ENCODE data around the gene TRPC4AP. TPM values are rescaled to one million over a fixed set of nuclear protein-coding genes. Genes with fewer than 3 reads are reported as not detected.

The TRPC4AP gene
- total RNA-seq, 2 experiments from 2014 or later: 48.2 to 49.1 TPM

DNA sequence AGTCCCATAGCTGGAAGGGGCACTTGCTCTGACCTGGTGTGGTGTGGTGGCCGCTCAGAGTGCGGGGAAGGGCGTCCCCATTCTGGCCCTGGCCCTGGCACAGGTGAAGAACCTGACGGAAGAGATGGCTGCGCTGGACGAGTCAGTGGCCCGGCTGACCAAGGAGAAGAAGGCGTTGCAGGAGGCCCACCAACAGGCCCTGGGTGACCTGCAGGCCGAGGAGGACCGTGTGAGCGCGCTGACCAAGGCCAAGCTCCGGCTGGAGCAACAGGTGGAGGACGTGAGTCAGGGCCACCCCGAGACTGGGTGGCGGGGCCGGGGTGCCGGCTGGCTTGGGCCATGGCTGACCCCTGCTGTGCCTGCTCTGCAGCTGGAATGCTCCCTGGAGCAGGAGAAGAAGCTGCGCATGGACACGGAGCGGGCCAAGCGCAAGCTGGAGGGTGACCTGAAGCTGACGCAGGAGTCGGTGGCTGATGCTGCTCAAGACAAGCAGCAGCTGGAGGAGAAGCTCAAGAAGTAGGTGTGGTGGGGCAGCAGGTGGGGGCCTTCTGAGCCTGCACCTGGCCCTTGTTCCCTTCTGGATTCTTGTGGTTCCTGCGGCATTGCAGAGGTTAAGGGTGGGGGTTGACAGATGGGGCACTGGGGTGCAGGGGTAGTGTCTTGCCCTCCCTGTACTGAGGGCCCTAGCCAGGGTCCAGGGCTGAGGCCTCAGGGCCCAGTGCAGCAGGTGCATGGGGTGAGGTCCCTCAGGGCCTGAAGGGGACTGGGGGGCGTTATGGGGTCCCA, 96.2 kb downstream of the TRPC4AP start:
- ChIA-PET CTCF (interaction anchor here (0.5 kb wide), 1 partner anchor 1856 kb away, joined by 3 read pairs; no protein-coding TSS in a partner anchor), POLR2A (no interaction called here)

GRCh38 chr20:34995696-34996095, 96.9 kb downstream of the TRPC4AP start:
- ChIA-PET CTCF (interaction anchor here (0.5 kb wide), 1 partner anchor 1857 kb away, joined by 3 read pairs; no protein-coding TSS in a partner anchor), POLR2A (no interaction called here)

DNA sequence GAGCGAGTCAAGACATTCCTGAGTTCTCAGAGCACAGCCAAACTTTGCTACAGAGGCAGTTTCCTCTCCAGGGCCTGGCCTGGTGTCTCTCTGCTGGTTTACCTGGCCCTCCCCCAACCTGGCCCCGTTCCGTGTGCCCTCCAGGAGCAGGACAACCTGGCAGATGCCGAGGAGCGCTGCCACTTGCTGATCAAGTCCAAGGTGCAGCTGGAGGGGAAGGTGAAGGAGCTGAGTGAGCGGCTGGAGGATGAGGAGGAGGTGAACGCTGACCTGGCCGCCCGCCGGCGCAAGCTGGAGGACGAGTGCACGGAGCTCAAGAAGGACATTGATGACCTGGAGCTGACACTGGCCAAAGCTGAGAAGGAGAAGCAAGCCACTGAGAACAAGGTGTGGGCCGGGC, 97.4 kb downstream of the TRPC4AP start:
- POLR2A ChIA-PET: no interaction called here
- CTCF ChIA-PET: no interaction called here

- ChIA-PET CTCF (no interaction called here), POLR2A (no interaction called here)
These were observed 98.0 kb downstream of the TRPC4AP start for GRCh38 chr20:34994509-34995131.

- CTCF ChIA-PET: no interaction called here
- POLR2A ChIA-PET: no interaction called here
These were observed 98.6 kb downstream of the TRPC4AP start for GRCh38 chr20:34993941-34994508.

DNA sequence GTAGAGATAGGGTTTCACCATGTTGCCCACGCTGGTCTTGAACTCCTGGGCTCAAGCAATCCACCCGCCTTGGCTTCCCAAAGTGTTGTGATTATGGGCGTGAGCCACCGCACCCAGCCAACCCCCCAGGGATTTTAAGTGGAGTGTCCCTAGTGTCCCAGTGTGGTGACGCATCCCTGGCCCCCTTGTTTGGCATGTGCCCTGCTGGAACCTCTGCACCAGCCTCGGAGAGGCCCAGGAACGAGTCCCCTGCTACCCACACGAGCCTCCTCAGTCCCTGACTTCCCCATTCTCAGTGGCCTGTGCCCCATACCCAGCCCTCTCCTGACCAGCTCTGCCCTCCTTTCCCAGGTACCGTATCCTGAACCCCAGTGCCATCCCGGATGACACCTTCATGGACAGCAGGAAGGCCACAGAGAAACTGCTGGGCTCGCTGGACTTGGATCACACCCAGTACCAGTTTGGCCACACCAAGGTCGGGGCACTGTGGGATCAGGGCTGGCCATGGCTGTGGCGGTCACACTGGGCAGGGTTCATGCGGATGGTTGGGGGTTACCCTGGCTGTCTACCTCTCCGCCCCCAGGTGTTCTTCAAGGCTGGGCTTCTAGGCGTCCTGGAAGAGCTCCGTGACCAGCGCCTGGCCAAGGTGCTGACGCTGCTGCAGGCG, 99.7 kb downstream of the TRPC4AP start:
- CTCF ChIA-PET: no interaction called here
- POLR2A ChIA-PET: no interaction called here

DNA sequence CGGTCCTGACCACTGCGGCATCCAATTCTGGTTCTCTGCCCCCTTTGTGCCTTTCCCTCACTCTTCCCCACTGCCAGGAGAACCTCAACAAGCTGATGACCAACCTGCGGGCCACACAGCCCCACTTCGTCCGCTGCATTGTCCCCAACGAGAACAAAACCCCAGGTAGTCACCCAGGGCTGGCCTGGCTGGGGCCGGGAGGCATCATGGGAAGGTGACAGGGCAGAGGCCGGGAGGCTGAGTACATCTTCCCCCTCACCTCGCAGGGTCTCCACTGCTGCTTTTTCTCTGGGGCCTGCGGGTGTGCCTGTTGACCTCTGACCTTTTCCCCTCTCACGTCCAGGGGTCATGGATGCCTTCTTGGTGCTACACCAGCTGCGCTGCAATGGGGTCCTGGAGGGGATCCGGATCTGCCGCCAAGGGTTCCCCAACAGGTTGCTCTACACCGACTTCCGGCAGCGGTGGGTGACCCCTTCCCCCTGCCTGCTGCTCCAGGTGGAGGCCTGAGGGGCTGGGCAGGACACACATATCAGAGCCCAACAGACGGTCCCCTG, 101.9 kb downstream of the TRPC4AP start:
- ChIA-PET CTCF (interaction anchor here (1.0 kb wide), 1 partner anchor 118 kb away, joined by 3 read pairs; the partner anchor contains the start of gene GGT7), POLR2A (interaction anchor here (0.5 kb wide), 1 partner anchor 743 kb away, joined by 4 read pairs; no protein-coding TSS in a partner anchor)

DNA sequence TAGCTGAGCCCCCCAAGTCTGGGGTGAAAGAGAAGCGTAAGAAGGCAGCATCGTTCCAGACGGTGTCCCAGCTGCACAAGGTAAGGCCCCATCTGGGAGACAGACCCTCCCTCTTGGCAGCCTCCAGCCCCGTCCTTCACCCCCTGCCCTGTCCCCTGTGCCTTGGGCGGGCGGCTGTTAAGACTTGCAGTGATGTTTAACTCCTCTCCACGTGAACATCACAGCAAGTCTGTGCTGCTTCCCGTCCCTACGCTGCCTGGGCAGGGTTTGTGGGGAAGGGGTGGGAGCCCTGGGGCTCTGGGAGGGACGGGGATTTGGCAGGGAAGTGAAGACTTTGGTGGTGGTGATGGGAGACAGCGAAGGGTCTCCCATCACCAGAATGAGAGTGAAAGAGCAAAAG, 102.4 kb downstream of the TRPC4AP start:
- ChIA-PET CTCF (interaction anchor here (0.5 kb wide), 1 partner anchor 585 kb away, joined by 3 read pairs; no protein-coding TSS in a partner anchor), POLR2A (no interaction called here)

GRCh38 chr20:34989670-34990069, 102.9 kb downstream of the TRPC4AP start:
- ChIA-PET POLR2A (no interaction called here), CTCF (interaction anchor here (0.5 to 1.3 kb wide), 3 partner anchors 8 to 584 kb away, joined by 3 to 4 read pairs (median 3); no protein-coding TSS in a partner anchor)

DNA sequence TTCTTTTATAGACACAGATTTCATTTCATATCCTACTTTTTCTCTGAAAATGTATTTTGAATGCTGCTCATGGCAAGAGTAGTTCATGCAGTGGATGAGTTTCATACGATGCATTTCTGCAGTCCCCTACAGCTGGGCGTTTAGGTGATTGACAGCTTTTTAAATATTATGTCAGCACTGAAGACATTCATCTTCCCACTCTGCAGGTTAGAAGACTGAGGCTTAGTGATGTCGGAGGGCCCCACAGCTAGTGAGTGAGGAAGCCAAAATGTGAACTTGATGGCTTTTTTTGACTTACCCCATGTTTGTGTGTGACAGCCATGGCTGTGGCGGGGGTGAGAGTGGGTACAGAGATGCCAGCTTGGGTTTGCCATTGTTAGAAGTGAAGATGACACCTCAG, 103.5 kb downstream of the TRPC4AP start:
- CTCF ChIA-PET: interaction anchor here (0.7 to 1.3 kb wide), 2 partner anchors 9 to 107 kb away, joined by 3 to 4 read pairs; no protein-coding TSS in a partner anchor
- POLR2A ChIA-PET: no interaction called here

DNA sequence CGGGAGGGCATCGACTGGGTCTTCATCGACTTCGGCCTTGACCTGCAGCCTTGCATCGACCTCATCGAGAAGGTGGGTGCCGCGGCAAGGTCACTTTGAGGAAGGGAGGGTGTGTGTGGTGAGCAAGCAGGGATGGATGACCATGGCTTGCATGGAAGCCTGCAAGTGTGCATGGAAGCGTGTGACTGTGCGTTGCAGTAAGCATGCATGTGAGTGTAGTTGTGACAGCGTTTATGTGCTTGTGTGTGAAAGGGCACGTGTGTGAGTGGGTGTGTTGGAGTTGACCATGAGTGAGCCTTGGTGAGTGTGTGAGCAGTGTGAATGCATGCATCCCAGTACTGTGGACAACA, 104.4 kb downstream of the TRPC4AP start:
- ChIA-PET POLR2A (no interaction called here), CTCF (no interaction called here)

GRCh38 chr20:34987288-34988190, 105.1 kb downstream of the TRPC4AP start:
- CTCF ChIA-PET: no interaction called here

GRCh38 chr20:34986311-34987287, 106.0 kb downstream of the TRPC4AP start:
- CTCF ChIA-PET: interaction anchor here (0.6 kb wide), 1 partner anchor 461 kb away, joined by 3 read pairs; no protein-coding TSS in a partner anchor
- POLR2A ChIA-PET: no interaction called here

More at GRCh38 chr20:34987288-34988190, 105.1 kb downstream of the TRPC4AP start:
- POLR2A ChIA-PET: no interaction called here

- ChIA-PET CTCF (no interaction called here), POLR2A (no interaction called here)
These were observed 106.9 kb downstream of the TRPC4AP start for GRCh38 chr20:34985461-34986310.

- ChIA-PET POLR2A (no interaction called here), CTCF (no interaction called here)
These were observed 107.8 kb downstream of the TRPC4AP start for GRCh38 chr20:34984756-34985261.

DNA sequence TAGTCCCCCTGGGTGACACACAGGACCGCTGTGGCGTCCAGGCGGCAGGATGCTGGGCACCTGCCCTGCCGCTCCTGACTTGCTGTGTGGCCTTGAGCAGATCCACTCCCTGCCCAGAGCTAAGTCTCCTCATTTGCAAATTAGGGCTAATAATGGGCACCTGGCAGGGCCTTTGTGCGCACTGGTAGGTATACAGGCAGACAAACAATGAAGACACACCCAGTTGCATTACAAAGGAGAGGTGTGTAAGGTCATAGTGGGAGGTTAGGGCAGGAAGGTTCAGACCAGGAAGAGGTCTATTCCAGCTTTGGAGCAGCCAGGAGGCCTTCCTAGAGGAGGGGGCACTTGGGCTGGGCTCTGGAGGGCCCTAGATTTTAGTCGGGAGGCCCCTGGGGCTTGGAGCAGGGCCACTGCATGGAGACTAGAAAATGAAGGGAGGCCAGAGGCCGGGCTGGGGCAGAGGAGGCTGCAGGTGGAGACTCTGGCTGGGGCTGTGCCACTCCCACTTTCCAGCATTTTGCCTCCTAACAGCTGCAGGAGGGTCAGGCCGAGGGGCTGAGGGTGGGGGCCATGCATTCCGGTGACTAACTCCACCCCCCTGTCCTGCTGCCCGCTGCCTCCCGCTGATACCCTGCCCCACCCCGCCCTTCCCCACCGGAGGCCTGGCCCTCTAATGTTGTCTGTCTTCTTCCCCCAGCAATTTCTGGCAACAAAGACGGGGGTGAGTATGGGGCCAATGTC, 108.4 kb downstream of the TRPC4AP start:
- CTCF ChIA-PET: no interaction called here
- POLR2A ChIA-PET: no interaction called here

All from activated CD8-positive, alpha-beta memory T cell treated with anti-CD3 and anti-CD28 coated beads for 36 hours (primary cell).